HFF-Myc (cell line): ENCODE data around the gene ASPHD2.

Source experiments
- DNase-seq: peaks from one replicate; pipeline ENCODE4 v3.0.0-alpha.2; 2011; ENCODE audit warnings: low read depth; ENCODE audit errors: extremely low read depth
- H3K4me3 ChIP-seq: replicated peaks from 2 replicates; pipeline ENCODE4 v1.5.1; 2011; ENCODE audit warnings: low read depth, mild to moderate bottlenecking, control low read depth, low read length
- CTCF ChIP-seq: IDR thresholded peaks from 2 replicates; pipeline ENCODE4 v1.5.1; 2012; ENCODE audit warnings: mild to moderate bottlenecking, low read depth, low read length, control low read depth; ENCODE audit errors: missing control alignments

The ASPHD2 gene

GRCh38 chr22:26445577-26446275, 16.7 kb downstream of the ASPHD2 start:
- TF ChIP-seq CTCF = no peak
- no peak overlapping the region for H3K4me3 ChIP-seq
- DNase-seq = no peak

- no peak for TF ChIP-seq CTCF
- DNase-seq = no peak
- no peak overlapping the region for H3K4me3 ChIP-seq
Measured at GRCh38 chr22:26446808-26447515, 17.9 kb downstream of the ASPHD2 start.

GRCh38 chr22:26447584-26448329, 18.7 kb downstream of the ASPHD2 start:
- TF ChIP-seq CTCF = no peak
- no peak for DNase-seq
- H3K4me3 ChIP-seq = no peak overlapping the region

GRCh38 chr22:26448334-26448733, 19.3 kb downstream of the ASPHD2 start:
- H3K4me3 ChIP-seq = no peak overlapping the region
- no peak for DNase-seq
- TF ChIP-seq CTCF = no peak

- H3K4me3 ChIP-seq = no peak overlapping the region
- no peak for TF ChIP-seq CTCF
- no peak for DNase-seq
Measured at GRCh38 chr22:26448941-26449340, 19.9 kb downstream of the ASPHD2 start.

GRCh38 chr22:26450453-26451185, 21.6 kb downstream of the ASPHD2 start:
- TF ChIP-seq CTCF = no peak
- no peak for DNase-seq
- H3K4me3 ChIP-seq = no peak overlapping the region
